Naive thymus-derived CD8-positive, alpha-beta T cell (primary cell): ENCODE data around the gene UQCC2. TPM values are rescaled to one million over a fixed set of nuclear protein-coding genes. Genes with fewer than 3 reads are reported as not detected.

Experiments
- ATAC-seq, 2 donors: fragments of 150-1000 bp; cut with Tn5 transposase in 1 of 2; sonication (Bioruptor Pico), chemical (Tn5 transposase) in 1 of 2; 1 replicate in 1 of 2; 2 replicates in 1 of 2; pipeline ENCODE4 v1.10.0; 2021; ENCODE audit warnings: mild to moderate bottlenecking in 2 of 2, moderate library complexity in 2 of 2
- POLR2A ChIA-PET: fragments of 350-600 bp; sonication (Branson Sonifier 250); formaldehyde crosslinking; loops from one replicate; lab custom pipeline; 2021; ENCODE audit warnings: antibody characterized with exemption; lab: Charles Lee
- DNase-seq, 10 donors: peaks; one replicate each; pipeline versions ENCODE4 v3.0.0 to v3.0.0-alpha.2; 2020 to 2022
- H3K27ac Mint-ChIP-seq, 10 donors: one replicate each; pipeline ENCODE4 v1.8.0; 2020 to 2022; ENCODE audit warnings: mild to moderate bottlenecking in 10 of 10, mixed read lengths in 10 of 10, moderate library complexity in 4 of 10, inconsistent platforms in 1 of 10
- H3K27me3 Mint-ChIP-seq, 5 donors: one replicate each; pipeline ENCODE4 v1.8.0; 2021 to 2022; ENCODE audit warnings: mixed read lengths in 5 of 5
- H3K36me3 Mint-ChIP-seq, 3 donors: one replicate each; pipeline ENCODE4 v1.8.0; 2020 to 2022; ENCODE audit warnings: mixed read lengths in 3 of 3, mild to moderate bottlenecking in 2 of 3, inconsistent platforms in 1 of 3
- H3K4me1 Mint-ChIP-seq, 4 donors: one replicate each; pipeline ENCODE4 v1.8.0; 2021 to 2022; ENCODE audit warnings: mixed read lengths in 4 of 4
- H3K4me3 Mint-ChIP-seq, 10 donors: one replicate each; pipeline ENCODE4 v1.8.0; 2020 to 2022; ENCODE audit warnings: mild to moderate bottlenecking in 10 of 10, mixed read lengths in 10 of 10, moderate library complexity in 6 of 10, inconsistent platforms in 1 of 10
- H3K9me3 Mint-ChIP-seq, 9 donors: one replicate each; pipeline ENCODE4 v1.8.0; 2020 to 2022; ENCODE audit warnings: mixed read lengths in 9 of 9, mild to moderate bottlenecking in 3 of 9, inconsistent platforms in 1 of 9, moderate library complexity in 1 of 9
- polyA plus RNA-seq, 3 donors: library from polyadenylated mRNA; unstranded; fragments of 300-500 nt; fragmentation: Illumina TruSeq; gene quantifications; one replicate each; pipeline ENCODE4 v1.2.3, GENCODE V29; 2021
- total RNA-seq, 8 experiments: library from RNA in 2 of 8; stranded (reverse) in 2 of 8; gene quantifications; one replicate each; pipeline ENCODE4 v1.2.3 and lab custom pipeline; 2021 to 2026

UQCC2 gene
- total and polyA plus RNA-seq, 5 experiments from 2014 or later, result 23.3 to 57.7 (median 44.4) TPM

DNA sequence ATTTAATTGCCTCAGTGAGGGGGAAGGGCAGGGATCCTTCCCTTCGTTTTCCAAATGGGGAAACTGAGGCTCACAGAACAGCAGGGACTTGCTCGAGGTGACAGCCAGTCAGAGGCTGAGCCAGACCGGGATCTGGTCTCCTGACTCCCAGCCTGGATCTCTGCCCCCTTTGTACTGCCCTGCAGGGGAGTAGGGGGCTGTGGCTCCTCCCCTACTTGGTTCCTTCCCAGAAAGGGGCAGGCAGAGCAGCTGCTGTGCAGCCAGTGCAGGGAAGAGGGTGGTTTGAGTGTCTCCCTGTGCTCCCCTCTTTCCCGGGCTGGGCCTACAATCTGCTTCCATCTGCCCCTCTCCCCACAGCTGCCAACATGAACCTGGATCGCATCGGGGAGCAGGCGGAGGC lies 37.6 kb downstream of the UQCC2 start:
- peaks cover 0 to 74% (median 22%) of the 10 kb centered on the region in 3 donors for H3K36me3 Mint-ChIP-seq
- H3K9me3 Mint-ChIP-seq, result no peaks in the 10 kb centered on the region
- ATAC-seq, result no peak

DNA sequence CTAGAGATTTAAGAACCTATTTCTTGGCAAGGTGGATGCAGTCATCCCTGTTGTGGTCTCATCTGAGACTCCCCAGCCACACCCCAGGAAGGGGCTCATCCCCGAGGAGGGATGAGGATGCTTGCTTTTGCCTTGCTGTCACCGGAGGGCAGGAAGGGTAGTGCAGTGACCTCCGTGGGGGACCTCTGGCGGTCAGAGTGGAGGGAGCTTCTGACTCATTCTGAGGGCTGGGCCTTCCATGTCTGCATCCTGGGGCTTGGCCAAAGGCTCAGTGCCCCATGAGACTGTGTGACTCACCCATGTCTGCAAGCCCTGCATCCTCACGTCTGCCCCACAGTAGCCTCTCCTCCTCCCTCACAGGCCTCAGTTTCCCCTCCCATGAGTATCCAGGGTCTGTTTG lies 38.7 kb downstream of the UQCC2 start:
- ATAC-seq (no peak), DNase-seq (no peak)
- H3K36me3 Mint-ChIP-seq, result peaks cover 0 to 77% (median 17%) of the 10 kb centered on the region in 3 donors

More for the DNA sequence above, 37.6 kb downstream of the UQCC2 start:
- POLR2A ChIA-PET, result no interaction called here
- no peak overlapping the region for H3K4me3 Mint-ChIP-seq
- DNase-seq, result no peak
- peaks cover 0 to 5% (median 3%) of the 10 kb centered on the region in 4 donors for H3K4me1 Mint-ChIP-seq
- H3K27me3 Mint-ChIP-seq, result no peaks in the 10 kb centered on the region
- H3K27ac Mint-ChIP-seq, result no peak overlapping the region

DNA sequence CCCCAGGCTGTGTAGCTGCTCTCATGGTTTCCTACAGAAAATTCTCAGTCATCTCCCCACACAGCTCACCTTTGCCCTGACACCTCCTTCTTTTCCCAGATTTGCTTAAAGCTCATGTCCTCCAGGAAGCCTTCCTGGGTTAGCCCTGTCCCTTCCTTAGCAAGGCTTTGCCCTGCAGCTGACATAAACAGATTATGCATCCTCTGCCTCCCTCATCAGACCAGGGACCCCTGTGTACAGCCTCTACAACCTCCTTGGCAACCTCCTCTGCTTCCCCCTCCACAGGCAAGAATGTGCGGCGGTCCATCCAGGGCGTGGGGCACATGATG lies 39.8 kb downstream of the UQCC2 start:
- peaks cover 0 to 9% (median 3%) of the 10 kb centered on the region in 4 donors for H3K4me1 Mint-ChIP-seq
- ATAC-seq (no peak), DNase-seq (no peak)
- H3K36me3 Mint-ChIP-seq, result peaks cover 0 to 74% (median 16%) of the 10 kb centered on the region in 3 donors
- no peaks in the 10 kb centered on the region for H3K9me3 Mint-ChIP-seq
- POLR2A ChIA-PET, result no interaction called here
- no peaks in the 10 kb centered on the region for H3K27me3 Mint-ChIP-seq
- H3K4me3 Mint-ChIP-seq, result no peak overlapping the region
- H3K27ac Mint-ChIP-seq, result peak overlapping the region in 2 of 10 donors; percentile 15 to 71

More for the DNA sequence above, 38.7 kb downstream of the UQCC2 start:
- POLR2A ChIA-PET, result no interaction called here
- no peaks in the 10 kb centered on the region for H3K9me3 Mint-ChIP-seq
- no peaks in the 10 kb centered on the region for H3K27me3 Mint-ChIP-seq
- no peak overlapping the region for H3K4me3 Mint-ChIP-seq
- peaks cover 0 to 9% (median 4%) of the 10 kb centered on the region in 4 donors for H3K4me1 Mint-ChIP-seq
- no peak overlapping the region for H3K27ac Mint-ChIP-seq

DNA sequence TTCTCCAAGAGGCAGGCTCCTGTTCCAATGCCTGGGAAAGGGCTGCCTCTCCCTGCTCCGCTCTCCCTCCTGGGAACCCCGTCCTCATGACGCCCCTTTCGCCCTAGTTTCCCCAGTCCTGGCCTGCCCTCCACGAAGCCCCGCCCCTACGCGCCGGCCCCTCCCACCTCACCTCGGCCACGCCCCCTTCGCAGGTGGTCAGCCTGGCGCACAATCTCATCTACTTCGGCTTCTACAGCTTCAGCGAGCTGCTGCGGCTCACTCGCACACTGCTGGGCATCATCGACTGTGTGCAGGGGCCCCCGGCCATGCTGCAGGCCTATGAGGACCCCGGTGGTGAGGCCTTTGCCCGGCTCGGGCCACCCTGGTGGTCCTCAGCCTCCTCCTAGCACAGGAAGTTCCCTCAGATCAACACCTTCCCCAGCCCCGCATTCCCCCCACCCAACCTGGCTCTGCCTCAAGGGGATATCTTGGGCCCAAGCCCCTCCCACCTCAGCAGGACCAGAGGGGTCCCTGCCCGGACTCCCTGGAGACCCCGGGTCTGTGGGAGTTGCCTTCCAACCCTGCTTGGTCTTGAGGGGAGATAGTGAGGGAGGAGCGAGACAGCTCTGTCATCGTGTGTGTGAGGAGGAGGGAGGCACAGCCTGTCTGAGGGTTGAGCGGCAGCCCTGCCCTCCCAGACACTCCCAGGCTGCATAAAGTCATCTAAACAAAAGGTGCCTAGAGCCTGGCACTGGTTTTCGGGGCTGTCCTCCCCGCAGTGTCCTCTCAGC lies 40.3 kb downstream of the UQCC2 start:
- POLR2A ChIA-PET, result no interaction called here
- Mint-ChIP-seq H3K4me3 (no peak overlapping the region), H3K36me3 (peaks cover 0 to 77% (median 18%) of the 10 kb centered on the region in 3 donors), H3K27me3 (no peaks in the 10 kb centered on the region), H3K4me1 (peaks cover 0 to 9% (median 3%) of the 10 kb centered on the region in 4 donors), H3K9me3 (no peaks in the 10 kb centered on the region), H3K27ac (peak overlapping the region in 1 of 10 donors; percentile 22)
- no peak for DNase-seq
- ATAC-seq, result no peak

DNA sequence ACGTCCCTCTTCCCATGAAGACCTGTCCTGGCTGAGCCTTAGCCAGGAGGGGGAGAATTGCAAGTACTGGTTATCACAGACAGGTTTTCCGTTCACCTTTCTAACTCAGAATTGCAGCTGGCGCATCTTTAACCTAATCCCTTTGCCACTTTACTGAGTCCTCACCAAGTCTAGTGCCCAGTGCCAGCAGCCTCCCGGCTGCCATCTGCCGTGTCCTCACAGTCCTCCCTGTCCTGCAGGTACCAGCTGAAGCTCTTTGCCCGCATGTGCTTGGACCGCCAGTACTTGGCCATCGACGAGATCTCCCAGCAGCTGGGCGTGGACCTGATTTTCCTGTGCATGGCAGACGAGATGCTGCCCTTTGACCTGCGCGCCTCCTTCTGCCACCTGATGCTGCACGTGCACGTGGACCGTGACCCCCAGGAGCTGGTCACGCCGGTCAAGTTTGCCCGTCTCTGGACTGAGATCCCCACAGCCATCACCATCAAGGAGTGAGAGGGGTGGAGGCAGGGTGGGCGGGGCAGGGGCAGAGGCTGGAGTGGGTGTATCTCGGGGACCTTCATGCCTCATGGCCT lies 41.3 kb downstream of the UQCC2 start:
- H3K27me3 Mint-ChIP-seq, result no peaks in the 10 kb centered on the region
- no peak for ATAC-seq
- H3K4me3 Mint-ChIP-seq, result no peak overlapping the region
- peaks cover 0 to 79% (median 16%) of the 10 kb centered on the region in 3 donors for H3K36me3 Mint-ChIP-seq
- H3K9me3 Mint-ChIP-seq, result no peaks in the 10 kb centered on the region
- no peak for DNase-seq
- POLR2A ChIA-PET, result interaction anchor here (1.1 kb wide), 1 partner anchor 24 kb away, joined by 4 read pairs; no protein-coding TSS in a partner anchor
- H3K27ac Mint-ChIP-seq, result peak overlapping the region in 1 of 10 donors; percentile 37
- H3K4me1 Mint-ChIP-seq, result peaks cover 0 to 9% (median 3%) of the 10 kb centered on the region in 4 donors

DNA sequence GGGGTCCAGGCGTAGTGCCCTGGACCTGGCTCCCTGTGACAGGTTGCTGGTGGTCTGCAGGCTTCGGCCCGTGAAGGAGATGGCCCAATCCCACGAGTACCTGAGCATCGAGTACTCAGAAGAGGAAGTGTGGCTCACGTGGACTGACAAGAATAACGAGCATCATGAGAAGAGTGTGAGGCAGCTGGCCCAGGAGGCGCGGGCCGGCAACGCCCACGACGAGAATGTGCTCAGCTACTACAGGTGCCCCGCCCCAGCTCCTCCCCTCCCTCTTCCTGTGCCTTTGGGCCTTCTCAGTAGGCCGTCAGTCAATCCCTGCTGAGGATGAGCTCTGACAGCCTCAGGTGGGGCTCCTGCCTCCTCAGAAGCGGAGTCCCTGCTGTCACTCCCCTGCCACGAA lies 42.6 kb downstream of the UQCC2 start:
- POLR2A ChIA-PET, result interaction anchor here (1.1 kb wide), 1 partner anchor 26 kb away, joined by 4 read pairs; no protein-coding TSS in a partner anchor
- DNase-seq, result peak in 2 of 10 donors; percentile 20 to 22
- H3K4me3 Mint-ChIP-seq, result no peak overlapping the region

DNA sequence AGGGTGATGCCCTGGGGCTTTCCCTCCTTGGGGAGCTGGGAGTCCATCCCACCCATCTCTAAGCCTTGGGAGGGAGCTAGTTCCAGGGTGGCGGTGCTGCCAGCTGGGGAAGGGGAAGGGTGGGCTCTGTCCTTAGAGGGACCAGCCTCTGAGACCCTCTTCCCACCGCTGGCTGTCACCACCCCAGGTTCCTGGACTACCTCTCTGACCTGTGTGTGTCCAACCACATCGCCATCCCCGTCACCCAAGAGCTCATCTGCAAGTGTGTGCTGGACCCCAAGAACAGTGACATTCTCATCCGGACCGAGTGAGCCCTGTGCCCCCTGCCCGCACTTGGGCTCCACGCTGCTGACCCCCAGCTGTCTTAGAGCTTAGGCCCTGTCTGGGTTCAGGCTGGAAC lies 43.2 kb downstream of the UQCC2 start:
- POLR2A ChIA-PET, result no interaction called here
- Mint-ChIP-seq H3K4me3 (no peak overlapping the region), H3K4me1 (peaks cover 0 to 9% (median 4%) of the 10 kb centered on the region in 4 donors), H3K9me3 (no peaks in the 10 kb centered on the region), H3K36me3 (peaks cover 0 to 79% (median 10%) of the 10 kb centered on the region in 3 donors), H3K27ac (peak overlapping the region in 1 of 10 donors; percentile 66), H3K27me3 (no peaks in the 10 kb centered on the region)
- DNase-seq (no peak), ATAC-seq (no peak)

More for the DNA sequence above, 42.6 kb downstream of the UQCC2 start:
- peak in 1 of 2 donors; percentile 62 for ATAC-seq
- Mint-ChIP-seq H3K4me1 (peaks cover 0 to 8% (median 3%) of the 10 kb centered on the region in 4 donors), H3K27me3 (no peaks in the 10 kb centered on the region), H3K9me3 (no peaks in the 10 kb centered on the region), H3K27ac (peak overlapping the region in 6 of 10 donors; percentile 13 to 77 (median 59)), H3K36me3 (peaks cover 0 to 78% (median 12%) of the 10 kb centered on the region in 3 donors)

DNA sequence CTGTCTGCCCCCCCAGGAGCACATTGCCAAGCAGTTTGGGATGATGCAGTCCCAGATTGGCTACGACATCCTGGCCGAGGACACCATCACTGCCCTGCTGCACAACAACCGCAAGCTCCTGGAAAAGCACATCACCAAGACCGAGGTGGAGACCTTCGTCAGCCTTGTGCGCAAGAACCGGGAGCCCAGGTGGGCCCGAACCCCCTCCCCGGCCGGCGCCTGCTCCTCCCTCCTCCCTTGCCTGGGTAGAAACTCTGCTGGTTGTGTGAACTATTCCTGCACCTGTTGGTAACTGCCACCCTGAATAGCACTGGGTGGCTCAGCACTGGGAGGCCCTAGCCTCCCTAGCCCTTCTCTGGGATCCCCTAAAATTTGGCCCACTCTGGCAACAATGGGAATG lies 43.7 kb downstream of the UQCC2 start:
- DNase-seq (no peak), ATAC-seq (no peak)
- H3K4me1 Mint-ChIP-seq, result peaks cover 0 to 9% (median 4%) of the 10 kb centered on the region in 4 donors
- H3K9me3 Mint-ChIP-seq, result no peaks in the 10 kb centered on the region
- POLR2A ChIA-PET, result no interaction called here
- no peaks in the 10 kb centered on the region for H3K27me3 Mint-ChIP-seq
- H3K27ac Mint-ChIP-seq, result peak overlapping the region in 1 of 10 donors; percentile 31
- no peak overlapping the region for H3K4me3 Mint-ChIP-seq
- peaks cover 0 to 77% (median 10%) of the 10 kb centered on the region in 3 donors for H3K36me3 Mint-ChIP-seq

DNA sequence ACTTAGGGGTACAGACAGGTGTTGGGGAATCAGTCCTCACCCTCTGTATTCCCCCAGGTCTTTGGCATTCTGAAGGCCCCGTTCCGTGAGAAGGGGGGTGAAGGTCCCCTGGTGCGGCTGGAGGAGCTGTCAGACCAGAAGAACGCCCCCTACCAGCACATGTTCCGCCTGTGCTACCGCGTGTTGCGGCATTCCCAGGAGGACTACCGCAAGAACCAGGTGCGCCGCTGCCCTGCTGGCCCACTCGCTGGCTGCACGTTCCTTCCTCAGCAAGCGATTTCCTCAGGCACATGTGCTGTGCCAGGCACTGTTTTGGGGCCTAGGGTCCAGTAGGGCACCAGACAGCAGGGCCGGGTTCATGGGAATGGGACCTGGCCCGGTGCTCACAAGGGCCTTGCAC lies 44.4 kb downstream of the UQCC2 start:
- H3K36me3 Mint-ChIP-seq, result peaks cover 0 to 71% (median 10%) of the 10 kb centered on the region in 3 donors
- ATAC-seq, result no peak
- H3K9me3 Mint-ChIP-seq, result no peaks in the 10 kb centered on the region
- no peak for DNase-seq
- H3K4me3 Mint-ChIP-seq, result no peak overlapping the region
- peaks cover 0 to 9% (median 4%) of the 10 kb centered on the region in 4 donors for H3K4me1 Mint-ChIP-seq
- no peak overlapping the region for H3K27ac Mint-ChIP-seq
- POLR2A ChIA-PET, result no interaction called here
- H3K27me3 Mint-ChIP-seq, result no peaks in the 10 kb centered on the region

DNA sequence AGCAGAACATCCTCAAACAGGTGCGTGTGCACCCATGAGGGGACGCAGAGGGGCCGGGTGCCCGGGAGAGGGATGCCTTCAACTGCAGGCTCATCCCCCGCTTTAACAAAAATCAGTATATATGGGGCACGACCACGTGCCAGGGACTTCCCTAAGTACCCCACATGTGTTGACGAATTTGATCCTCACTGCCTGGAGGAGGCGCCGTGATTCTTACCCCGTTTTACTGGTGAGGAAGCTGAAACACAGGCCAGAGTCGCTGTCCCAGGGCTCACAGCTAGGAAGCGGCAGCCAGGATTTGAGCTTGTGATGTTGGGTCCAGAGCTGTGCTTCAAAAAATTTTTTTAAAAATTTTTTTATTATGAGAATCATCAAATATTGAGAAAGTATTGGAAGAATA lies 45.5 kb downstream of the UQCC2 start:
- no peak for ATAC-seq
- Mint-ChIP-seq H3K27ac (no peak overlapping the region), H3K36me3 (peaks cover 0 to 72% (median 10%) of the 10 kb centered on the region in 3 donors), H3K4me3 (no peak overlapping the region), H3K4me1 (peaks cover 0 to 9% (median 4%) of the 10 kb centered on the region in 4 donors), H3K27me3 (no peaks in the 10 kb centered on the region), H3K9me3 (no peaks in the 10 kb centered on the region)
- no peak for DNase-seq
- POLR2A ChIA-PET, result no interaction called here

DNA sequence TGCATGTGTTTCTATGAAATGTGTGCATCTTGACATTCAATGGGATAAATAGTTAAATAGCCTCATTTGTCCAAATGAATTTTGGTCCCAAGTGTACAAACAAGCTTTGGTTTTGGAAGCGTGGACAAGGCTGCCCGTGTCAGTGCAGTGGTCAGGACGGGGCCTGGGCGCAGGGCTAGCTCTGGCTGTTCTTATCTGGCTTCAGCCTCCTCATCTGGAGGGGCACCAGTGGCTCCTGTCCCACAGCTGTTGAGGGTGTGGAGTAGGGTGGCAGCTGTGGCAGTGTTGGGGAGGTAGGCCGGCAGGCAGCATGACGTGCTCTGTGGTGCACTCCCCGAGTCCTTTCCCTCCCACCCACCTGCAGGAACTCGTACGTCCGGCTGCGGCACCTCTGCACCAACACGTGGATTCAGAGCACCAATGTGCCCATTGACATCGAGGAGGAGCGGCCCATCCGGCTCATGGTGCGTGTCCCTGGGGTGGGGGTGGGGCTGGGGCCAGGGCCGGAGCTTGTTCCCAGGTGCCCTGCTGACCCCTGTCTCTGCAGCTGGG lies 46.9 kb downstream of the UQCC2 start:
- POLR2A ChIA-PET, result no interaction called here
- ATAC-seq (no peak), DNase-seq (no peak)
- Mint-ChIP-seq H3K27me3 (no peaks in the 10 kb centered on the region), H3K4me3 (no peak overlapping the region), H3K36me3 (peaks cover 0 to 74% (median 9%) of the 10 kb centered on the region in 3 donors), H3K4me1 (peaks cover 0 to 9% (median 4%) of the 10 kb centered on the region in 4 donors), H3K9me3 (no peaks in the 10 kb centered on the region), H3K27ac (no peak overlapping the region)

DNA sequence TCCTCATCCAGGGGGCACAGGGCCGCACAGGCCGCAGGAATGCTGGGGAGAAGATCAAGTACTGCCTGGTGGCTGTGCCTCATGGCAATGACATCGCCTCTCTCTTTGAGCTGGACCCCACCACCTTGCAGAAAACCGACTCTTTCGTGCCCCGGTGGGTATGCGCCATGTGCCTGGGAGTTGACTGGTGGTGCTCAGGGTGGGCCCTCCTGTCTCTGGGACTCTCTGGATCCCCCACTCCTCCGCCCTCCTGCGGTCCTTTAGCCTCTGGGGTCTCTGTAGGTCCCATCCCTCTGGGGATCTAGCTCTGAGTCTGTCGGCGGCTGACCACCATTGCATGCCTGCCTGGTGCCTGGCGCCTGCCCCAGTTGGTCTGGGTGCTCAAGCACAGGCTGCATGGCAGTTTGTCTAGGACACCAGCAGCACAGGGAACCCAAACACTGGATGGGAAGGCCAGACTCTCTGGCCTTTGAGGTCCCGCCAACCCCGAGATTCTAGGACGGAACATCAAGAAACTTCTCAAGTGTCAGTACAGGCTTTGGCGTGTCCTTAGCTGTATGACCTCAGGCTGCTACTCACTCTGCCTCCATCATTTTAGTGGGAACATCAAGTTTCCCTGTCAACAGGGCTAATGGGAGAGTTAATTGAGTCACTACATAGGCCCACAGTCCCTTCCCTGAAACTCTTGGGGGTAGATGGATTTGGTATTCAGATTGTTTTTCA lies 47.6 kb downstream of the UQCC2 start:
- Mint-ChIP-seq H3K4me3 (no peak overlapping the region), H3K4me1 (peaks cover 0 to 7% (median 4%) of the 10 kb centered on the region in 4 donors), H3K36me3 (peaks cover 0 to 70% (median 4%) of the 10 kb centered on the region in 3 donors), H3K27me3 (no peaks in the 10 kb centered on the region), H3K27ac (peak overlapping the region in 1 of 10 donors; percentile 59), H3K9me3 (no peaks in the 10 kb centered on the region)
- POLR2A ChIA-PET, result no interaction called here
- DNase-seq (no peak), ATAC-seq (no peak)
